IMR-90 (cell line): ENCODE results near the gene TRIO. TPM values are rescaled to one million over a fixed set of nuclear protein-coding genes. Genes with fewer than 3 reads are reported as not detected.

Experiments
- ATAC-seq: fragments of 200-7000 bp; cut with Tn5 transposase; 2 replicates; pipeline ENCODE4 v1.9.1; 2020; ENCODE audit warnings: low read depth, mild to moderate bottlenecking, moderate library complexity
- BruUV-seq: library from RNA; stranded (reverse); fragments of 400-500 nt; replicated peaks from 2 replicates; lab custom pipeline; 2021; lab: Mats Ljungman, UMichigan
- CTCF ChIA-PET: fragments of 300-600 bp; formaldehyde crosslinking; extraction: SDS; loops from one replicate; lab custom pipeline; 2021; ENCODE audit warnings: antibody characterized with exemption; lab: Yijun Ruan, JAX
- POLR2A ChIA-PET: fragments of 300-600 bp; sonication (Branson Sonifier 250); formaldehyde crosslinking; loops from one replicate; lab custom pipeline; 2022; ENCODE audit warnings: antibody characterized with exemption; ENCODE audit not compliant: unreplicated experiment; lab: Charles Lee
- DNase-seq: peaks from one replicate; pipeline ENCODE4 v3.0.0; 2013
- H2AFZ ChIP-seq: replicated peaks from 2 replicates; pipeline ENCODE3; 2013; ENCODE audit warnings: low read length, mild to moderate bottlenecking; ENCODE audit not compliant: poor library complexity
- H2AK5ac ChIP-seq: 2 replicates; pipeline ENCODE4 v1.6.1; 2013; ENCODE audit warnings: low read depth, low read length, inconsistent platforms
- H2AK9ac ChIP-seq: replicated peaks from 2 replicates; pipeline ENCODE3; 2013; ENCODE audit warnings: mild to moderate bottlenecking, low read depth, low read length, moderate library complexity; ENCODE audit not compliant: poor library complexity
- H2BK120ac ChIP-seq: 2 replicates; pipeline ENCODE4 v1.6.1; 2013; ENCODE audit warnings: low read depth, low read length, inconsistent platforms
- H2BK15ac ChIP-seq: 3 replicates; pipeline ENCODE4 v1.6.1; 2013; ENCODE audit warnings: low read depth, low read length, inconsistent platforms
- H2BK20ac ChIP-seq: 2 replicates; pipeline ENCODE4 v1.6.1; 2013; ENCODE audit warnings: low read depth, mild to moderate bottlenecking, inconsistent platforms, low read length, moderate library complexity
- H2BK5ac ChIP-seq: 2 replicates; pipeline ENCODE4 v1.6.1; 2013; ENCODE audit warnings: mild to moderate bottlenecking, low read depth, low read length, inconsistent platforms; ENCODE audit not compliant: poor library complexity, severe bottlenecking
- H3K14ac ChIP-seq: replicated peaks from 2 replicates; pipeline ENCODE4 v1.6.1; 2013; ENCODE audit warnings: low read depth, low read length, inconsistent platforms
- H3K18ac ChIP-seq: 2 replicates; pipeline ENCODE4 v1.6.1; 2013; ENCODE audit warnings: low read depth, low read length, control low read depth
- H3K23ac ChIP-seq: 2 replicates; pipeline ENCODE4 v1.6.1; 2013; ENCODE audit warnings: low read depth, low read length, inconsistent platforms
- H3K27ac ChIP-seq: 2 replicates; pipeline ENCODE4 v1.5.1; 2013; ENCODE audit warnings: mild to moderate bottlenecking, control low read depth, low read length; ENCODE audit not compliant: insufficient read depth
- H3K27me3 ChIP-seq: 2 replicates; pipeline ENCODE4 v1.6.1; 2013; ENCODE audit warnings: low read length; ENCODE audit not compliant: control insufficient read depth, insufficient read depth
- H3K36me3 ChIP-seq: 2 replicates; pipeline ENCODE4 v1.6.1; 2013; ENCODE audit warnings: low read length, mixed read lengths; ENCODE audit not compliant: control insufficient read depth, insufficient read depth
- H3K4ac ChIP-seq: 2 replicates; pipeline ENCODE4 v1.6.1; 2013; ENCODE audit warnings: low read depth, low read length, inconsistent platforms
- H3K4me1 ChIP-seq: 2 replicates; pipeline ENCODE4 v1.6.1; 2013; ENCODE audit warnings: low read length, mixed read lengths; ENCODE audit not compliant: control insufficient read depth, insufficient read depth
- H3K4me2 ChIP-seq: 2 replicates; pipeline ENCODE4 v1.6.1; 2013; ENCODE audit warnings: low read depth, mild to moderate bottlenecking, control low read depth, low read length, moderate library complexity
- H3K4me3 ChIP-seq: 2 replicates; pipeline ENCODE4 v1.5.1; 2013; ENCODE audit warnings: low read depth, mild to moderate bottlenecking, control low read depth, low read length, moderate library complexity; ENCODE audit not compliant: insufficient read depth
- H3K56ac ChIP-seq: 2 replicates; pipeline ENCODE4 v1.6.1; 2013; ENCODE audit warnings: low read length, inconsistent platforms; ENCODE audit not compliant: insufficient read depth; ENCODE audit errors: extremely low read depth
- H3K79me1 ChIP-seq, 2 experiments: 2 replicates each; pipeline ENCODE4 v1.6.1; 2013; ENCODE audit warnings: low read length in 2 of 2, inconsistent platforms in 1 of 2, low read depth in 1 of 2
- H3K9ac ChIP-seq: 2 replicates; pipeline ENCODE4 v1.6.1; 2013; ENCODE audit warnings: low read depth, low read length, control low read depth
- H3K9me1 ChIP-seq: 2 replicates; pipeline ENCODE4 v1.6.1; 2013; ENCODE audit warnings: low read length, inconsistent platforms; ENCODE audit not compliant: insufficient read depth
- H3K9me3 ChIP-seq: 2 replicates; pipeline ENCODE4 v1.6.1; 2013; ENCODE audit warnings: low read length; ENCODE audit not compliant: control insufficient read depth, insufficient read depth
- H4K20me1 ChIP-seq: 2 replicates; pipeline ENCODE4 v1.6.1; 2013; ENCODE audit warnings: low read length, inconsistent platforms; ENCODE audit not compliant: insufficient read depth
- H4K5ac ChIP-seq: 2 replicates; pipeline ENCODE4 v1.6.1; 2013; ENCODE audit warnings: mild to moderate bottlenecking, low read depth, low read length, control low read depth
- H4K8ac ChIP-seq, 2 experiments: 2 replicates each; pipeline ENCODE4 v1.6.1; 2013; ENCODE audit warnings: low read depth in 2 of 2, low read length in 2 of 2, control low read depth in 1 of 2, inconsistent platforms in 1 of 2
- H4K91ac ChIP-seq: 2 replicates; pipeline ENCODE4 v1.6.1; 2013; ENCODE audit warnings: low read depth, low read length, inconsistent platforms; ENCODE audit not compliant: insufficient read depth
- BHLHE40 ChIP-seq: fragments of 150-350 bp; IDR thresholded peaks from 2 replicates; pipeline ENCODE4 v1.6.1; 2016; ENCODE audit warnings: mild to moderate bottlenecking, low read depth, low read length
- CEBPB ChIP-seq: IDR thresholded peaks from 2 replicates; pipeline ENCODE4 v1.6.1; 2012; ENCODE audit warnings: low read depth, low read length, improper control_type of control experiment
- FOS ChIP-seq: fragments of 150-350 bp; IDR thresholded peaks from 2 replicates; pipeline ENCODE4 v1.6.1; 2016; ENCODE audit warnings: low read depth, low read length
- MAFK ChIP-seq: IDR thresholded peaks from 2 replicates; pipeline ENCODE4 v1.6.1; 2012; ENCODE audit warnings: low read depth, low read length, improper control_type of control experiment
- MAZ ChIP-seq: IDR thresholded peaks from 2 replicates; pipeline ENCODE4 v1.6.1; 2012; ENCODE audit warnings: low read depth, mild to moderate bottlenecking, low read length, improper control_type of control experiment, moderate library complexity, borderline replicate concordance
- NFE2L2 ChIP-seq: fragments of 150-350 bp; IDR thresholded peaks from 2 replicates; pipeline ENCODE4 v1.6.1; 2016; ENCODE audit warnings: low read depth, mild to moderate bottlenecking, low read length
- POLR2A ChIP-seq: IDR thresholded peaks from 2 replicates; pipeline ENCODE4 v1.6.1; 2012; ENCODE audit warnings: mild to moderate bottlenecking, low read depth, low read length
- RAD21 ChIP-seq: IDR thresholded peaks from 2 replicates; pipeline ENCODE4 v1.6.1; 2012; ENCODE audit warnings: low read length, improper control_type of control experiment
- RCOR1 ChIP-seq: IDR thresholded peaks from 2 replicates; pipeline ENCODE4 v1.6.1; 2012; ENCODE audit warnings: mild to moderate bottlenecking, low read length, improper control_type of control experiment; ENCODE audit not compliant: insufficient replicate concordance
- RFX5 ChIP-seq: IDR thresholded peaks from 2 replicates; pipeline ENCODE4 v1.8.0; 2012; ENCODE audit warnings: low read depth, mild to moderate bottlenecking, low read length, moderate library complexity
- SMC3 ChIP-seq: fragments of 150-350 bp; IDR thresholded peaks from 2 replicates; pipeline ENCODE4 v1.6.1; 2016; ENCODE audit warnings: low read depth, mild to moderate bottlenecking, antibody characterized with exemption, low read length, moderate library complexity
- WGBS, 2 experiments: methylation state at CpG; one replicate each; pipeline versions ENCODE4 v1.1.5 to v1.1.7; 2013; ENCODE audit warnings: missing lambda C conversion rate in 2 of 2; ENCODE audit not compliant: insufficient read length in 1 of 2; ENCODE audit errors: extremely low coverage in 2 of 2; 5-methylcytosine and 5-hydroxymethylcytosine counted together
- dilution Hi-C: fragments of 300-500 bp; cut with HindIII; formaldehyde crosslinking; loops from one replicate; pipeline ENCODE4 v1.14.3; 2018; ENCODE audit warnings: low sequenced_read_pairs; ENCODE audit not compliant: unreplicated experiment
- in situ Hi-C: fragments of 300-500 bp; cut with MboI; formaldehyde crosslinking; loops from 3 replicates; pipeline ENCODE4 v1.14.3; 2019; ENCODE audit warnings: low sequenced_read_pairs, inconsistent platforms, mixed read lengths
- intact Hi-C: fragments of 100-400 bp; cut with micrococcal nuclease; formaldehyde crosslinking; loops from 2 replicates; pipeline ENCODE4 v1.10.0; 2022
- polyA plus RNA-seq, 3 experiments: library from polyadenylated mRNA; depleted of rRNA; stranded (reverse); fragments of >200 nt; gene quantifications; 2 replicates each; pipeline ENCODE4 v1.2.3, GENCODE V29; 2012; ENCODE audit warnings: low replicate concordance in 1 of 3
- total RNA-seq: library from RNA; depleted of rRNA; stranded (reverse); fragments of >200 nt; gene quantifications from 2 replicates; pipeline ENCODE4 v1.2.3, GENCODE V29; 2012
- TF ChIP-seq, protein P1 (sequence below): conservative IDR thresholded peaks from 2 replicates; pipeline ENCODE4 v1.5.1; 2012; ENCODE audit warnings: mild to moderate bottlenecking, low read depth, low read length, improper control_type of control experiment
- TF ChIP-seq, protein P2 (sequence below): fragments of 150-350 bp; IDR thresholded peaks from 2 replicates; pipeline ENCODE4 v1.6.1; 2016; ENCODE audit warnings: low read depth, mild to moderate bottlenecking, low read length, moderate library complexity, borderline replicate concordance

TRIO gene
- total and polyA plus RNA-seq, 2 of the 4 experiments (the other 2 are of a cell fraction) = 206 to 522 TPM

DNA sequence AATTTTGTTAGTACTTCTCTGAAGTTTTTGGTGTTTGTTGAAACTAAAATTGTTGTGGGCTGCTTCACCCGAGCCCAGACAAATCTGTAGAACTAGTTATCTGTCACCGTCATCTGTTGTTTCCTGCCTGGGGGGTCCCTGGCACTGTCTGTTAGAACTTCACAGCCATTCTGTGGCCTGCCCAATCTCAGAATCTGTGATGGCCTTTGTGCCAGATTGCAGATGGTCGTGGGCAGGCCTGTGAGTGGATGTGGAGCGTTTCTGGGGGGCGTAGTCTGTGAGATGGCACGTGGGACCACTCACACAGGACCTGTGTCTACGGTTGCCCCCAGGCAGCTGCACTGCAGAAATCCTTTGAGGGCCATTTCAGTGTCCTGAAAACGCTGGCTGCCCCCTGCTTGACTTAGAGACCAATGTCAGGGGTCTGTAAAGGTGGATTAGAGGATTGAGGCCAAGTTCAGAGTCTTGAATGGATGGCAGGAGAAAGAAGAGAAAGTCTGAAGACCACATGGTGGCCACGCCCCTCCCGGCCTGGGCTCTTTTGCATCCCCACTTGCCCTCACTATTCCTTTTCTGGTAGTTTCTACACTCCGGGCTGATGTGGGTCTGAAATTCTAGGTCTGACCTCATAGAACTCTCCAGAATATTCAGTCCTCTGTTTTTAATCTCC is 38.3 kb downstream of the TRIO start:
- Histone ChIP-seq H2AK5ac (peak overlapping the region; percentile 87), H4K20me1 (peaks cover 86% of the 10 kb centered on the region), H3K4me3 (no peak overlapping the region), H3K4me1 (peaks cover 58% of the 10 kb centered on the region), H3K56ac (0 out of 2 replicates have a peak overlapping the region, but pooled peaks have one; percentile 11), H2BK120ac (peak overlapping the region; percentile 31), H2BK15ac (peak overlapping the region; percentile 1; the same call in 1 of the 3 replicates), H3K9me1 (peaks cover 35% of the 10 kb centered on the region), H3K79me1 (peaks cover 0 to 23% of the 10 kb centered on the region in 2 experiments; a peak in 2 of 4 replicates), H3K4me2 (peak overlapping the region; percentile 16), H2AFZ (no peak overlapping the region), H2BK20ac (peak overlapping the region; percentile 18; the same call in 1 of the 2 replicates), H3K14ac (peak overlapping the region; percentile 76), H3K27me3 (no peaks in the 10 kb centered on the region), H3K18ac (peak overlapping the region; percentile 57), H3K27ac (peak overlapping the region; percentile 71), H2BK5ac (peak overlapping the region; percentile 100), H3K9me3 (no peaks in the 10 kb centered on the region), H3K4ac (peak overlapping the region; percentile 84), H2AK9ac (peak overlapping the region; percentile 82), H4K91ac (peak overlapping the region; percentile 72), H4K5ac (peak overlapping the region; percentile 14), H3K36me3 (peaks cover 9% of the 10 kb centered on the region), H4K8ac (peak overlapping the region; percentile 13 to 57; a peak in 3 of 4 replicates), H3K9ac (peak overlapping the region; percentile 11; the same call in 1 of the 2 replicates), H3K23ac (peak overlapping the region; percentile 30; the same call in 1 of the 2 replicates)
- 80% methylated on average over 3 of the region's 11 CpGs; no CpG with 5 or more reads in 1 of the 2 experiments for WGBS, 2 experiments
- TF ChIP-seq SMC3 (no peak), FOS (no peak), POLR2A (no peak), RFX5 (no peak), RCOR1 (no peak), NFE2L2 (no peak), CEBPB (no peak), RAD21 (no peak), BHLHE40 (no peak), MAFK (no peak), MAZ (no peak)
- TF ChIP-seq, protein P1, sequence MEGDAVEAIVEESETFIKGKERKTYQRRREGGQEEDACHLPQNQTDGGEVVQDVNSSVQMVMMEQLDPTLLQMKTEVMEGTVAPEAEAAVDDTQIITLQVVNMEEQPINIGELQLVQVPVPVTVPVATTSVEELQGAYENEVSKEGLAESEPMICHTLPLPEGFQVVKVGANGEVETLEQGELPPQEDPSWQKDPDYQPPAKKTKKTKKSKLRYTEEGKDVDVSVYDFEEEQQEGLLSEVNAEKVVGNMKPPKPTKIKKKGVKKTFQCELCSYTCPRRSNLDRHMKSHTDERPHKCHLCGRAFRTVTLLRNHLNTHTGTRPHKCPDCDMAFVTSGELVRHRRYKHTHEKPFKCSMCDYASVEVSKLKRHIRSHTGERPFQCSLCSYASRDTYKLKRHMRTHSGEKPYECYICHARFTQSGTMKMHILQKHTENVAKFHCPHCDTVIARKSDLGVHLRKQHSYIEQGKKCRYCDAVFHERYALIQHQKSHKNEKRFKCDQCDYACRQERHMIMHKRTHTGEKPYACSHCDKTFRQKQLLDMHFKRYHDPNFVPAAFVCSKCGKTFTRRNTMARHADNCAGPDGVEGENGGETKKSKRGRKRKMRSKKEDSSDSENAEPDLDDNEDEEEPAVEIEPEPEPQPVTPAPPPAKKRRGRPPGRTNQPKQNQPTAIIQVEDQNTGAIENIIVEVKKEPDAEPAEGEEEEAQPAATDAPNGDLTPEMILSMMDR = no peak
- TF ChIP-seq, protein P2, sequence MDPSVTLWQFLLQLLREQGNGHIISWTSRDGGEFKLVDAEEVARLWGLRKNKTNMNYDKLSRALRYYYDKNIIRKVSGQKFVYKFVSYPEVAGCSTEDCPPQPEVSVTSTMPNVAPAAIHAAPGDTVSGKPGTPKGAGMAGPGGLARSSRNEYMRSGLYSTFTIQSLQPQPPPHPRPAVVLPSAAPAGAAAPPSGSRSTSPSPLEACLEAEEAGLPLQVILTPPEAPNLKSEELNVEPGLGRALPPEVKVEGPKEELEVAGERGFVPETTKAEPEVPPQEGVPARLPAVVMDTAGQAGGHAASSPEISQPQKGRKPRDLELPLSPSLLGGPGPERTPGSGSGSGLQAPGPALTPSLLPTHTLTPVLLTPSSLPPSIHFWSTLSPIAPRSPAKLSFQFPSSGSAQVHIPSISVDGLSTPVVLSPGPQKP = no peak
- dilution Hi-C loops = no loop called here
- ATAC-seq = no peak
- in situ Hi-C loops = no loop called here
- no TSS peak for BruUV-seq
- no peak for DNase-seq
- POLR2A ChIA-PET = no interaction called here
- intact Hi-C loops = no loop called here
- CTCF ChIA-PET = no interaction called here
